ENCODE data around the gene HECA. TPM values are rescaled to one million over a fixed set of nuclear protein-coding genes. Genes with fewer than 3 reads are reported as not detected.

Gene HECA
- total RNA-seq, 4 donors from 2014 or later: 31.9 to 39.3 (median 35.7) TPM

GRCh38 chr6:139126931-139127330 is 7.9 kb upstream of the HECA start:
- TF ChIP-seq POLR2A (IDR thresholded peaks at IDR 0.05) (no peak), CTCF (IDR thresholded peaks at IDR 0.05) (no peak), EP300 (IDR thresholded peaks at IDR 0.05) (no peak)
- Histone ChIP-seq H3K4me1 (peaks cover 0 to 11% (median 0%) of the 10 kb centered on the region in 4 donors), H3K27me3 (no peaks in the 10 kb centered on the region), H3K4me3 (no peak overlapping the region), H3K9me3 (no peaks in the 10 kb centered on the region), H3K36me3 (no peaks in the 10 kb centered on the region), H3K27ac (no peak overlapping the region)
- 91 to 96% methylated on average over 4 of the region's 4 CpGs for WGBS, 2 donors
- no peak for DNase-seq (ENCODE audit: low spot score in 2 of 2)

- H3K4me3 ChIP-seq: no peak overlapping the region
- H3K9me3 ChIP-seq: no peaks in the 10 kb centered on the region
- TF ChIP-seq CTCF (IDR thresholded peaks at IDR 0.05) (no peak), POLR2A (IDR thresholded peaks at IDR 0.05) (no peak), EP300 (IDR thresholded peaks at IDR 0.05) (no peak)
- no peak for DNase-seq (ENCODE audit: low spot score in 2 of 2)
- H3K36me3 ChIP-seq: no peaks in the 10 kb centered on the region
- H3K27me3 ChIP-seq: no peaks in the 10 kb centered on the region
- 80% methylated on average over 1 of the region's 1 CpG for WGBS, 2 donors
- H3K27ac ChIP-seq: no peak overlapping the region
- H3K4me1 ChIP-seq: peaks cover 0 to 32% (median 7%) of the 10 kb centered on the region in 4 donors
These were observed 5.6 kb upstream of the HECA start for GRCh38 chr6:139129284-139129683.

GRCh38 chr6:139131736-139132280 is 3.1 kb upstream of the HECA start:
- H3K27me3 ChIP-seq: no peaks in the 10 kb centered on the region
- H3K4me3 ChIP-seq: no peak overlapping the region
- TF ChIP-seq EP300 (IDR thresholded peaks at IDR 0.05) (peak in 1 of 2 donors; percentile 11), POLR2A (IDR thresholded peaks at IDR 0.05) (no peak)
- DNase-seq (ENCODE audit: low spot score in 2 of 2): no peak
- H3K4me1 ChIP-seq: peaks cover 0 to 32% (median 12%) of the 10 kb centered on the region in 4 donors
- H3K9me3 ChIP-seq: no peaks in the 10 kb centered on the region
- WGBS, 2 donors: 58 to 64% methylated on average over 6 of the region's 6 CpGs
- H3K27ac ChIP-seq: no peak overlapping the region
- H3K36me3 ChIP-seq: no peaks in the 10 kb centered on the region

GRCh38 chr6:139133262-139134063 is 1.4 kb upstream of the HECA start:
- Histone ChIP-seq H3K4me3 (peak overlapping the region in 2 of 4 donors; percentile 5 to 22), H3K27ac (peak overlapping the region in 3 of 4 donors; percentile 96 to 98 (median 97))
- 53% methylated on average over 11 of the region's 11 CpGs for WGBS, 2 donors

GRCh38 chr6:139134064-139134395 is 850 bp upstream of the HECA start:
- Histone ChIP-seq H3K4me3 (peak overlapping the region in 1 of 4 donors; percentile 22), H3K4me1 (peaks cover 0 to 53% (median 19%) of the 10 kb centered on the region in 4 donors), H3K27me3 (no peaks in the 10 kb centered on the region), H3K36me3 (no peaks in the 10 kb centered on the region), H3K9me3 (no peaks in the 10 kb centered on the region), H3K27ac (peak overlapping the region in 3 of 4 donors; percentile 96 to 98 (median 97))
- TF ChIP-seq EP300 (IDR thresholded peaks at IDR 0.05) (no peak), POLR2A (IDR thresholded peaks at IDR 0.05) (no peak), CTCF (IDR thresholded peaks at IDR 0.05) (no peak)
- no peak for DNase-seq (ENCODE audit: low spot score in 2 of 2)

More at GRCh38 chr6:139133262-139134063, 1.4 kb upstream of the HECA start:
- H3K4me1 ChIP-seq: peaks cover 0 to 48% (median 19%) of the 10 kb centered on the region in 4 donors
- H3K9me3 ChIP-seq: no peaks in the 10 kb centered on the region
- no peak for DNase-seq (ENCODE audit: low spot score in 2 of 2)
- H3K27me3 ChIP-seq: no peaks in the 10 kb centered on the region
- no peaks in the 10 kb centered on the region for H3K36me3 ChIP-seq
- TF ChIP-seq CTCF (IDR thresholded peaks at IDR 0.05) (no peak), EP300 (IDR thresholded peaks at IDR 0.05) (no peak), POLR2A (IDR thresholded peaks at IDR 0.05) (no peak)
